ENCODE data around the gene POFUT2.

DNA sequence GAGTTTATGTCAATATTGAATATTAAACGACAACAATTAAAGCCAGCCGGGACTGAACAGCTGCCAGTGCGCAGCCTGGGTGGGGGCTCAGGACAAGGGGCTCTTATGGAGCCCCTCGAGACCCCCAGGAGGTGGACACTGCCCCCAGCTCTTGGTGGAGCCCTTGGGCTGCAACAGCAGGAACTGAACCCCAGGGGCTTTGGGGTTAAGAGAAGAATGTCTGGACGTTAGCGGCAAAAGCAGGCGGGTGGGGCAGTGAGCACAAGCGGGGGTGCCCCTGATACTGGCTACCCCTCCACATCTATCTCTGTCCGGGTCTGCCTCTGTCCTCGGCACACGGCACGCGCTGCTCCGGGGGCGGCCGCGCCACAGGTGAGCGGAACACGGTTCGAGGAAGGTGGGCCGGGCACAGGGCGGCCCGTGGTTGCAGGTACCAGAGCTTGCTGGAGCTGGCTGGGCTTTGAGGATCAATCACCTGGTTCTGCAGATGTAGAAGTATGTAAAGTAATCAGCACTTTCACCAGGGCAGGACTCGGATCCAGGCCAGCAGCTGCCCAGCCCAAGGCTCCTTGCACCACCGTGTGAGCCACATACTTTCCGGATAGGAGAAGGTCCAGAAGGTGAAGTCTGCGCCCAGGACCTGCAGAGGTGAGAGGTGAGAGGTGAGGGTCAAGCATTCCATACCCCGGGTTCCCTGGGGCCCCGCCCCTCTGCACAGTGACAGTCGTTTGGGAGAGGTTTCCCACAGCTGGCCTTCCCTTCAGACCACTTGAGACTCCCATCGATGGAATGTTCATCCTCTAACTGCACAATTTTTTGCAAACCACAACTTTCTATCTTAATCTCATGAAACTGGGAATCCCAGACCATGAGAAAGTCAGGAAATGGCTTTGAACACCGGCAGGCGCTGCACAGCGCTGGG is 12.4 kb upstream of the POFUT2 start:
- TF ChIP-seq, protein P1, sequence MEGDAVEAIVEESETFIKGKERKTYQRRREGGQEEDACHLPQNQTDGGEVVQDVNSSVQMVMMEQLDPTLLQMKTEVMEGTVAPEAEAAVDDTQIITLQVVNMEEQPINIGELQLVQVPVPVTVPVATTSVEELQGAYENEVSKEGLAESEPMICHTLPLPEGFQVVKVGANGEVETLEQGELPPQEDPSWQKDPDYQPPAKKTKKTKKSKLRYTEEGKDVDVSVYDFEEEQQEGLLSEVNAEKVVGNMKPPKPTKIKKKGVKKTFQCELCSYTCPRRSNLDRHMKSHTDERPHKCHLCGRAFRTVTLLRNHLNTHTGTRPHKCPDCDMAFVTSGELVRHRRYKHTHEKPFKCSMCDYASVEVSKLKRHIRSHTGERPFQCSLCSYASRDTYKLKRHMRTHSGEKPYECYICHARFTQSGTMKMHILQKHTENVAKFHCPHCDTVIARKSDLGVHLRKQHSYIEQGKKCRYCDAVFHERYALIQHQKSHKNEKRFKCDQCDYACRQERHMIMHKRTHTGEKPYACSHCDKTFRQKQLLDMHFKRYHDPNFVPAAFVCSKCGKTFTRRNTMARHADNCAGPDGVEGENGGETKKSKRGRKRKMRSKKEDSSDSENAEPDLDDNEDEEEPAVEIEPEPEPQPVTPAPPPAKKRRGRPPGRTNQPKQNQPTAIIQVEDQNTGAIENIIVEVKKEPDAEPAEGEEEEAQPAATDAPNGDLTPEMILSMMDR (IDR thresholded peaks at IDR 0.05), result no peak
- TF ChIP-seq POLR2A (IDR thresholded peaks at IDR 0.05), result no peak
